IPS-NIHi11 (cell line): ENCODE results near the gene GREB1.

Source experiments
- DNase-seq: peaks from one replicate; pipeline ENCODE4 v3.0.0; 2012; ENCODE audit warnings: mixed read lengths, low spot score

GREB1 gene

GRCh38 chr2:11533278-11534070 is at the start of gene GREB1:
Gene GREB1 (plus strand): TSS chr2:11534045. CDS start chr2:11556615, 22,570 bp downstream.
- no peak for DNase-seq

- DNase-seq: no peak
Observed at GRCh38 chr2:11488809-11489208, 45.0 kb upstream of the GREB1 start.

- no peak for DNase-seq
Observed at GRCh38 chr2:11490194-11490593, 43.7 kb upstream of the GREB1 start.

- no peak for DNase-seq
Observed at GRCh38 chr2:11491348-11491933, 42.4 kb upstream of the GREB1 start.

GRCh38 chr2:11492244-11492643 is 41.6 kb upstream of the GREB1 start:
- DNase-seq: no peak

GRCh38 chr2:11492720-11493119 is 41.1 kb upstream of the GREB1 start:
- DNase-seq: no peak

- DNase-seq: no peak
Observed at GRCh38 chr2:11493282-11493681, 40.6 kb upstream of the GREB1 start.

- DNase-seq: no peak
Observed at GRCh38 chr2:11494310-11494709, 39.5 kb upstream of the GREB1 start.

- no peak for DNase-seq
Observed at GRCh38 chr2:11495844-11496681, 37.8 kb upstream of the GREB1 start.

- DNase-seq: no peak
Observed at GRCh38 chr2:11498543-11499034, 35.3 kb upstream of the GREB1 start.

- no peak for DNase-seq
Observed at GRCh38 chr2:11499081-11499743, 34.6 kb upstream of the GREB1 start.

GRCh38 chr2:11500702-11501303 is 33.0 kb upstream of the GREB1 start:
- DNase-seq: no peak

GRCh38 chr2:11502740-11503292 is 31.0 kb upstream of the GREB1 start:
- no peak for DNase-seq

GRCh38 chr2:11503354-11503927 is 30.4 kb upstream of the GREB1 start:
- no peak for DNase-seq

GRCh38 chr2:11505652-11506610 is 27.9 kb upstream of the GREB1 start:
- DNase-seq: no peak

GRCh38 chr2:11506611-11506969 is 27.3 kb upstream of the GREB1 start:
- DNase-seq: no peak

GRCh38 chr2:11507517-11507916 is 26.3 kb upstream of the GREB1 start:
- no peak for DNase-seq

- no peak for DNase-seq
Observed at GRCh38 chr2:11508279-11508678, 25.6 kb upstream of the GREB1 start.

GRCh38 chr2:11509657-11510360 is 24.0 kb upstream of the GREB1 start:
- no peak for DNase-seq
